Fibroblast of mammary gland (primary cell): ENCODE data around the gene GPRC5D.
A peak's percentile ranks its signal among the peaks of the same experiment; 100 is the strongest.

Source experiments
- DNase-seq: peaks from one replicate; pipeline ENCODE4 v3.0.0-alpha.2; 2010; ENCODE audit warnings: low read depth
- H3K4me3 ChIP-seq: 2 replicates; pipeline ENCODE4 v1.5.1; 2011; ENCODE audit warnings: low read depth, mild to moderate bottlenecking, low read length, moderate library complexity; ENCODE audit not compliant: control insufficient read depth
- TF ChIP-seq, protein P1 (sequence below): conservative IDR thresholded peaks from 2 replicates; pipeline ENCODE4 v1.5.1; 2011; ENCODE audit warnings: low read depth, low read length, inconsistent platforms; ENCODE audit not compliant: control insufficient read depth, insufficient read depth

The GPRC5D gene

GRCh38 chr12:12952036-12952435 is at the start of gene GPRC5D:
GPRC5D (minus strand) TSS chr12:12952170; CDS start chr12:12950384, 1,786 bp downstream.
- no peak for DNase-seq
- TF ChIP-seq, protein P1, sequence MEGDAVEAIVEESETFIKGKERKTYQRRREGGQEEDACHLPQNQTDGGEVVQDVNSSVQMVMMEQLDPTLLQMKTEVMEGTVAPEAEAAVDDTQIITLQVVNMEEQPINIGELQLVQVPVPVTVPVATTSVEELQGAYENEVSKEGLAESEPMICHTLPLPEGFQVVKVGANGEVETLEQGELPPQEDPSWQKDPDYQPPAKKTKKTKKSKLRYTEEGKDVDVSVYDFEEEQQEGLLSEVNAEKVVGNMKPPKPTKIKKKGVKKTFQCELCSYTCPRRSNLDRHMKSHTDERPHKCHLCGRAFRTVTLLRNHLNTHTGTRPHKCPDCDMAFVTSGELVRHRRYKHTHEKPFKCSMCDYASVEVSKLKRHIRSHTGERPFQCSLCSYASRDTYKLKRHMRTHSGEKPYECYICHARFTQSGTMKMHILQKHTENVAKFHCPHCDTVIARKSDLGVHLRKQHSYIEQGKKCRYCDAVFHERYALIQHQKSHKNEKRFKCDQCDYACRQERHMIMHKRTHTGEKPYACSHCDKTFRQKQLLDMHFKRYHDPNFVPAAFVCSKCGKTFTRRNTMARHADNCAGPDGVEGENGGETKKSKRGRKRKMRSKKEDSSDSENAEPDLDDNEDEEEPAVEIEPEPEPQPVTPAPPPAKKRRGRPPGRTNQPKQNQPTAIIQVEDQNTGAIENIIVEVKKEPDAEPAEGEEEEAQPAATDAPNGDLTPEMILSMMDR, result no peak
- H3K4me3 ChIP-seq, result no peak within 1 kb of the TSS

- peak overlapping the region; percentile 58 for H3K4me3 ChIP-seq
- no peak for DNase-seq
- TF ChIP-seq, protein P1, result no peak
Measured at GRCh38 chr12:13001775-13002040, 49.7 kb upstream of the GPRC5D start.

- DNase-seq, result peak; percentile 42
- TF ChIP-seq, protein P1, result no peak
Measured at GRCh38 chr12:13000925-13001774, 49.2 kb upstream of the GPRC5D start.

GRCh38 chr12:13000616-13000924 is 48.6 kb upstream of the GPRC5D start:
- TF ChIP-seq, protein P1, result no peak
- peak overlapping the region; percentile 58 for H3K4me3 ChIP-seq
- DNase-seq, result no peak

More at GRCh38 chr12:13000925-13001774, 49.2 kb upstream of the GPRC5D start:
- H3K4me3 ChIP-seq, result peak overlapping the region; percentile 58

DNA sequence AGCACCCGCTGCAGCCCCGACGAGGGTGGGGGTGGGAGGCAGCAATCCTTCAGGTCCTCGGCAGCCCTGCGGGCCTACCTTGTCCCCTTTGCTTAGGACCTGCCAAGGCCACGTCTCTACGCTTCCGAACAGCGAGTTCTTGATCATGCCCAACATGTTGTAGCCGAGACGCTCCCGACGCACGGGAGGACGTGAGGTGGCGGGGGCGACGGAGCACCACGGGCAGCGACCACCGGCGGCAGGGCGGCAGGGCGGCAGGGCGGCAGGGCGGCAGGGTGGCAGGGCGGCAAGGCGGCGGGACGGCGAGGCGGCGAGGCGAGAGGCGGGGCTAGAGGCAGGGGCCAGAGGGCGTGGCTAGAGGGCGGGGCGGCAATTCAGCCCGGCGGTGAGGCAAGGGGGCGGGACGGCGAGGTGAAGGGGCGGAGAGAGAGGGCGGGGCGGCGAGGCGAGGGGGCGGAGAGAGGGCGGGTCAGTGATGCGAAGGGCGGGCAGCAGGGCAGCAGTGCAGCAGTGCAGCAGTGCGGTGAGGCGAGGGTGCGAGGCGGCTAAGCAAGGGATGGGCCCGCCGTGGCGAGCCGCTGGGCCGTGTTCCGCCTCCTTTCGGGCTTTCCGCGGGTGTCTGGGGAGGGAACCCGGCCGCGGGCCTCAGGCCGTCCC is 48.1 kb upstream of the GPRC5D start, which contains the start of gene HEBP1:
HEBP1 (minus strand) TSS at position 307 of the 657 bp plus-strand sequence; CDS start at position 156, 151 bp downstream.
- TF ChIP-seq, protein P1, result no peak
- peak; percentile 78 for DNase-seq
- peak within 1 kb of the TSS; percentile 92 for H3K4me3 ChIP-seq

DNA sequence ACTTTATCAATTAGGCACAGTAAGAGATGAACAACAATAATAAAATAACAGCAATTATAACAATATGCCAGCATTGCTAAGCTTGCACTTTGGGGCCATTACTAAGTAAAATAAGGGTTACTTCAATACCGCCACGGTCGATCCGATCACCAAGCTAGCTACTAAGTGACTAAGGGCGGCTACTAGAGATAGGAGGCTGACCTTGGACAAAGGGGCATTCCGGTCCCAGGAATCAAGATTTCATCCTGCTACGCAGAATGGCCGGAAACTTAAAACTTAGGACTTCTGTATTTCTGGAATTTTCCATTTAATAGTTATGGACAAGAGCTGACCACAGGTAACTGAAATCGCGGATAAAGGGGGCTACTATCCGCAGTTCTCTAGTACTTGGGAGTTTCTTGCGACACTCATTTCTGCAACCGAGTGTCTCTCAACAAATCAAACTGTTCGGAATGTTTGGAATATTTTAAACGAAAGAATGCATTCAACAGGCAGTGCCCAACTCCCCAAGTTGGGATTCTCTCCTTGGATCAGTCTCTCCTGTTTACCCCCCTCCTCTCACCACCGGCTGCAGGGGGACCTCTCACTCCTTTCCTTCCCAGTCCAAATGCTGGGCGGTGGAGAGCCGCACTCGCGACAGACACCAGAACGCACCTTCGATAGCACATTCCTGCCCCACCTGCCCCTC is 47.4 kb upstream of the GPRC5D start:
- peak; percentile 17 for DNase-seq
- TF ChIP-seq, protein P1, result no peak
- H3K4me3 ChIP-seq, result peak overlapping the region; percentile 92
